ENCODE results near the gene NXT1.

Gene NXT1

DNA sequence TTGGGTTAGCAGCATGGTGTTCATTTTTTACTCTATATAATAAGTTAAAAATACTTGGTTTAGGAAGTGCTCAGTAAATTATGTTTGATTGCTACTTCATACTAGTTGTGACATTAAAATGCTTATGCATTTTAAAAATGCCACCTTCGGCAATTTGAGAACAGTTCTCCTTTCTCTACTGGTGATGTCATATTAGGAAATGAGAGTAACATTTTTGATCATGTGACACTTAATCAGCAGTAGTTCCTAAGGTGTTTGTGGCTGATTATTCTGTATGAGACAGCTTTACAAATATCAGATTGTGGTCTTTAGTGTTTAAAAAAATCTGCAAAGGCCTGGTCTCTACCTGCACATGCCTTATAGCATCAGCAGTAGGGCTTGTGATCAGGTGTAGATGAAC is 15.8 kb downstream of the NXT1 start:
- TF ChIP-seq CTCF (IDR thresholded peaks at IDR 0.05; ENCODE audit: insufficient read depth, missing control alignments) = no peak
- DNase-seq (ENCODE audit: insufficient read length, low spot score) (no peak), FAIRE-seq (no peak)

DNA sequence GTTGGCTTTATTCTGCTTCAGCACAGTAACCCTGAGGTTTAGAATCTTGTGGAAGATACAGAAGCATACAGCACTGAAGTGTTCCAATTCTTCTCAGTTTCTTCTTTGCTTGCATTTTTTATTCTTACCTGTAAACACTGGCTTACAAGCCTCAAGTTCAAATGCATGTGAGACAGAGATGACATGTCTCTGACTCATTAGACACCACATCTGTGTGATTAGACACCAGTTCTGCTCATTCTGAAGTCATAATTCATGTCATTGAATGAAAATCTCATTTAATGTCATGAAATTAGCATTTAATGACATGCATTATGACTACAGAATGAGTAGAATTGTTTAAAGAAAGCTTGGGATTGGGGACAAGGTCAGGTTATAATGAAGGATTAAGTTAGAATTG is 17.2 kb downstream of the NXT1 start:
- no peak for FAIRE-seq
- TF ChIP-seq CTCF (IDR thresholded peaks at IDR 0.05; ENCODE audit: insufficient read depth, missing control alignments) = no peak
- DNase-seq (ENCODE audit: insufficient read length, low spot score) = no peak

DNA sequence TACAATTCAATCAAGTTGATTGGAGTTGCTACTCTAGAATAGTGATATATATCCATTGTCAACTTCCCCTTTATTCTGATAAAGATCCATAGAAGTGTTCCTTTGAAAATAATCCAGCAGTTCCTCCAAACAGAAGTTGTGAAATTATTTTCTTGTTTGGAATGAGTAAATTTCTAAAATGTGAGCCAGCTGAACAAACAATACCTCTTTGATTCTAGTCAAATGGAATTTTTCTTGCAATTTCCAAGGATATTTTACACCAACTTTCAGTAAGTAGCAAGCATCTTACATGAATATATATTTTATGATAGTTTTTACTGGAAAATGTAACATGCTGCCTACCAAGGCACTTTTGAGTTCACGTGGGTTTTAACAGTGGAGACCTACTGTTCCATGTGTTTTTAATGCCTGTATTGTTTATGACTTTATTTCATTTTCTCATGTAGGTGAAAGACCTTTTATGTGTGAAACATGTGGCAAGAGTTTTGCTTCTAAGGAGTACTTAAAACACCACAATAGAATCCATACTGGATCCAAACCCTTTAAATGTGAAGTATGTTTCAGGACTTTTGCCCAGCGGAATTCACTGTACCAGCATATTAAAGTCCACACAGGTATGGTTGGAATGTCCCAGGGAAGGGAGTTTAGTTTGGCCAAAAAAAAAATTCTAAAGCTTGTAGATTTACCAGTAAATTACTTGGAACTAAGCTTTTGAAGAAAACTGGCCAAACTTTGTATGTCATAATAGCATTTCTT is 17.9 kb downstream of the NXT1 start:
- TF ChIP-seq CTCF (IDR thresholded peaks at IDR 0.05; ENCODE audit: insufficient read depth, missing control alignments) = no peak
- no peak for FAIRE-seq
- DNase-seq (ENCODE audit: insufficient read length, low spot score) = no peak

GRCh38 chr20:23369072-23369823 is 18.7 kb downstream of the NXT1 start:
- DNase-seq (ENCODE audit: insufficient read length, low spot score) = no peak
- TF ChIP-seq CTCF (IDR thresholded peaks at IDR 0.05; ENCODE audit: insufficient read depth, missing control alignments) = no peak
- no peak for FAIRE-seq

DNA sequence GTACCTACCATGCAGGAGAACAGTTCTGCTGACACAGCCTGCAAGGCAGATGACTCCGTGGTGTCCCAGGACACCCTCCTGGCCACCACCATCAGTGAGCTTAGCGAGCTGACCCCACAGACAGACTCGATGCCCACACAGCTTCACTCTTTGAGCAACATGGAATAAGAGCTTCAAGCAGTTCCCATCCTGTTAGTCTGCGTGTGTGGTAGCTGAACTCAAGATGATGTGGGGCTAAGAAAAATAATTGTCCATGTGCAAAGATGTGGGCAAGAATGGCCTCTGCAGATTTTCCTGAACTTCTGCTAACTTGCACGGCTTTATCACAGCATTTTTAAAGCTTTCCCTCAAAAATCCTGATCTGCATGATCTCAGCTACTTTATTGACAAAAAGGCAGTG is 19.7 kb downstream of the NXT1 start:
- DNase-seq (ENCODE audit: insufficient read length, low spot score) (no peak), FAIRE-seq (no peak)
- TF ChIP-seq CTCF (IDR thresholded peaks at IDR 0.05; ENCODE audit: insufficient read depth, missing control alignments) = no peak

- no peak for TF ChIP-seq CTCF (IDR thresholded peaks at IDR 0.05; ENCODE audit: insufficient read depth, missing control alignments)
- DNase-seq (ENCODE audit: insufficient read length, low spot score) (no peak), FAIRE-seq (no peak)
Measured at GRCh38 chr20:23370873-23371272, 20.3 kb downstream of the NXT1 start.

GRCh38 chr20:23371496-23371895 is 20.9 kb downstream of the NXT1 start:
- no peak for TF ChIP-seq CTCF (IDR thresholded peaks at IDR 0.05; ENCODE audit: insufficient read depth, missing control alignments)
- DNase-seq (ENCODE audit: insufficient read length, low spot score) (no peak), FAIRE-seq (no peak)

All from D721Med (cell line).